BE2C (cell line): Measurements from ENCODE around the gene SHTN1.

Source experiments
- DNase-seq: peaks from one replicate; pipeline ENCODE4 v3.0.0-alpha.2; 2020
- H3K27me3 ChIP-seq: fragments of 250-450 bp; sonication (Bioruptor Pico); 2 replicates; pipeline ENCODE4 v1.5.1; 2020; ENCODE audit warnings: mild to moderate bottlenecking
- H3K36me3 ChIP-seq: fragments of 250-450 bp; sonication (Bioruptor Pico); 2 replicates; pipeline ENCODE4 v1.5.1; 2020; ENCODE audit warnings: mild to moderate bottlenecking
- H3K4me1 ChIP-seq: fragments of 250-450 bp; sonication (Bioruptor Pico); 2 replicates; pipeline ENCODE4 v1.5.1; 2020
- H3K4me3 ChIP-seq: 2 replicates; pipeline ENCODE4 v1.5.1; 2011; ENCODE audit warnings: low read depth, low read length
- H3K9me3 ChIP-seq: fragments of 250-450 bp; sonication (Bioruptor Pico); 2 replicates; pipeline ENCODE4 v1.5.1; 2020
- CTCF ChIP-seq: IDR thresholded peaks from 2 replicates; pipeline ENCODE4 v1.5.1; 2012; ENCODE audit warnings: mild to moderate bottlenecking, low read depth, low read length

Gene SHTN1

GRCh38 chr10:116910910-116911309 lies 94.1 kb downstream of the SHTN1 start:
- Histone ChIP-seq H3K27me3 (no peaks in the 10 kb centered on the region), H3K4me3 (no peak overlapping the region), H3K36me3 (no peaks in the 10 kb centered on the region), H3K9me3 (no peaks in the 10 kb centered on the region), H3K4me1 (no peaks in the 10 kb centered on the region)
- DNase-seq, result no peak
- no peak for TF ChIP-seq CTCF

- no peak for DNase-seq
- no peak overlapping the region for H3K4me3 ChIP-seq
- no peaks in the 10 kb centered on the region for H3K36me3 ChIP-seq
- no peaks in the 10 kb centered on the region for H3K9me3 ChIP-seq
- no peaks in the 10 kb centered on the region for H3K4me1 ChIP-seq
- no peaks in the 10 kb centered on the region for H3K27me3 ChIP-seq
- no peak for TF ChIP-seq CTCF
These were observed 95.7 kb downstream of the SHTN1 start for GRCh38 chr10:116909307-116909706.

GRCh38 chr10:116907245-116907987 lies 97.6 kb downstream of the SHTN1 start:
- no peak for TF ChIP-seq CTCF
- H3K27me3 ChIP-seq, result no peaks in the 10 kb centered on the region
- H3K4me3 ChIP-seq, result no peak overlapping the region
- H3K4me1 ChIP-seq, result no peaks in the 10 kb centered on the region
- DNase-seq, result no peak
- no peaks in the 10 kb centered on the region for H3K9me3 ChIP-seq
- H3K36me3 ChIP-seq, result no peaks in the 10 kb centered on the region

- Histone ChIP-seq H3K27me3 (no peaks in the 10 kb centered on the region), H3K4me1 (no peaks in the 10 kb centered on the region), H3K9me3 (no peaks in the 10 kb centered on the region), H3K36me3 (no peaks in the 10 kb centered on the region), H3K4me3 (no peak overlapping the region)
- DNase-seq, result no peak
- TF ChIP-seq CTCF, result no peak
These were observed 99.2 kb downstream of the SHTN1 start for GRCh38 chr10:116905845-116906210.

GRCh38 chr10:116899626-116900025 lies 105.4 kb downstream of the SHTN1 start:
- TF ChIP-seq CTCF, result no peak
- no peak overlapping the region for H3K4me3 ChIP-seq
- H3K9me3 ChIP-seq, result no peaks in the 10 kb centered on the region
- H3K4me1 ChIP-seq, result no peaks in the 10 kb centered on the region
- no peaks in the 10 kb centered on the region for H3K36me3 ChIP-seq
- no peaks in the 10 kb centered on the region for H3K27me3 ChIP-seq
- no peak for DNase-seq

GRCh38 chr10:116893686-116894037 lies 111.3 kb downstream of the SHTN1 start:
- Histone ChIP-seq H3K4me1 (no peaks in the 10 kb centered on the region), H3K9me3 (no peaks in the 10 kb centered on the region), H3K36me3 (no peaks in the 10 kb centered on the region), H3K27me3 (peaks cover 26% of the 10 kb centered on the region), H3K4me3 (no peak overlapping the region)
- TF ChIP-seq CTCF, result no peak
- no peak for DNase-seq
